ENCODE measurements around the gene TNFRSF13B.

DNA sequence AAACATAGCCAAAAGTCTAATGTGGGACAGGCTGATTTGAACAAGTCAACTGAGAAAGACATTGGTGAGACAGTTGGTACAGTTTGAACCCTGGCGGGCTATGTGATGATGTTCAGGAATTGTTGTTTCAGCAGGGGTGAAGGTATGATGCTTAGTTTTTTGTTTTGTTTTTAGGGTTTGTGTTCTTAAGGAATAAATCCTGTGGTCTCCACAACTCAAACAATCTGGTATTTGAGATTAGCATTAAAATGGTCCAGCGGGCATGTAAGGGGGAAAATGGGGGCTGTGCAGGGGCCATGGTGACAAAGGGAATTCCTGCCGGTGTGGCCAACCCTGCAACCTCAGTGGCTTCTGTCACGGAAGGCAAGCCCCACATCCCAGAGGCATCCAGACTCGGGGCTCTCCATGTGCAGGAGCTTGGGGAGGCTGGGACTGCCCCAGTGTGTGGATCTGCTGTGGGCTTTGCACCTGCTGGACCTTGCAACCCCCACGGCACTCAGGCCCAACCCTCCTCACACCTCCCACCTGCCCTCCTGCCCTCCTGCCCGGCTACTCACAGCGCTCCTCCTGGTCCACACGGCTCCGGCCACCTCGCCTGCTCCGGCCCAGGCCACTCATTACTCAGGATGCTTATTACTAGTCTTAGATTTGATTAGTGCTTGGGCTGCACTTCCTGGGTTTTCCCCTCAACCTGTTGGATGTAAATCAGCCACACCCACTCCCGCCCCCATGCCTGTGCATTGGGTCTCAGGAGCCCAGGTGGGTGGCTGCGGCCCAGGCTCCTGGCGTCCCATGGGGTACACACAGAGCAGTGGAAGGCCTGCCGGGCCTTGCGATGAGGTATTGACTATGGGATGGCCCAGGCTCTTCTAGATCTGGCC lies at the start of gene TNFRSF13B:
- TF ChIP-seq, protein P1, sequence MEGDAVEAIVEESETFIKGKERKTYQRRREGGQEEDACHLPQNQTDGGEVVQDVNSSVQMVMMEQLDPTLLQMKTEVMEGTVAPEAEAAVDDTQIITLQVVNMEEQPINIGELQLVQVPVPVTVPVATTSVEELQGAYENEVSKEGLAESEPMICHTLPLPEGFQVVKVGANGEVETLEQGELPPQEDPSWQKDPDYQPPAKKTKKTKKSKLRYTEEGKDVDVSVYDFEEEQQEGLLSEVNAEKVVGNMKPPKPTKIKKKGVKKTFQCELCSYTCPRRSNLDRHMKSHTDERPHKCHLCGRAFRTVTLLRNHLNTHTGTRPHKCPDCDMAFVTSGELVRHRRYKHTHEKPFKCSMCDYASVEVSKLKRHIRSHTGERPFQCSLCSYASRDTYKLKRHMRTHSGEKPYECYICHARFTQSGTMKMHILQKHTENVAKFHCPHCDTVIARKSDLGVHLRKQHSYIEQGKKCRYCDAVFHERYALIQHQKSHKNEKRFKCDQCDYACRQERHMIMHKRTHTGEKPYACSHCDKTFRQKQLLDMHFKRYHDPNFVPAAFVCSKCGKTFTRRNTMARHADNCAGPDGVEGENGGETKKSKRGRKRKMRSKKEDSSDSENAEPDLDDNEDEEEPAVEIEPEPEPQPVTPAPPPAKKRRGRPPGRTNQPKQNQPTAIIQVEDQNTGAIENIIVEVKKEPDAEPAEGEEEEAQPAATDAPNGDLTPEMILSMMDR (IDR thresholded peaks at IDR 0.05) = no peak
- TF ChIP-seq POLR2A (IDR thresholded peaks at IDR 0.05) (no peak), POLR2AphosphoS5 (IDR thresholded peaks at IDR 0.05) (no peak), EP300 (IDR thresholded peaks at IDR 0.05) (no peak)

Data from stomach (tissue), 4 donors.